T-cell (primary cell): ENCODE data around the gene SPDYE2B. TPM values are rescaled to one million over a fixed set of nuclear protein-coding genes. Genes with fewer than 3 reads are reported as not detected.
"Not testable (repeated sequence)": the region's sequence is repeated elsewhere in the genome, so short reads cannot be mapped to it uniquely, and the experiment has no call there.

Source experiments
- ATAC-seq, 4 experiments: fragments of 200-7000 bp in 3 of 4; fragments of 150-1000 bp in 1 of 4; cut with Tn5 transposase; replicated peaks in 1 of 4; 1 replicate in 3 of 4; 2 replicates in 1 of 4; pipeline ENCODE4 v1.10.0; 2021; ENCODE audit warnings: moderate library complexity in 3 of 4, mild to moderate bottlenecking in 2 of 4, moderate number of reproducible peaks in 1 of 4
- CTCF ChIA-PET, 2 donors: fragments of 300-600 bp; sonication (Branson Sonifier 250); formaldehyde crosslinking; loops; one replicate each; lab custom pipeline; 2022; ENCODE audit warnings: antibody characterized with exemption in 2 of 2; lab: Charles Lee
- POLR2A ChIA-PET, 2 donors: fragments of 300-600 bp; sonication (Branson Sonifier 250); formaldehyde crosslinking; loops; one replicate each; lab custom pipeline; 2022; ENCODE audit warnings: antibody characterized with exemption in 2 of 2; lab: Charles Lee
- DNase-seq, 35 experiments: peaks; one replicate each; pipeline versions ENCODE4 v3.0.0 to v3.0.0-alpha.2; 2013 to 2023
- H3K27ac ChIP-seq: one replicate; pipeline ENCODE4 v1.5.1; 2013; ENCODE audit warnings: low read length
- H3K27me3 ChIP-seq, 2 experiments: replicated peaks in 1 of 2; 1 replicate in 1 of 2; 2 replicates in 1 of 2; pipeline versions ENCODE4 v1.6.1 to v1.7.0; 2013; ENCODE audit warnings: low read length in 1 of 2, mixed read lengths in 1 of 2; ENCODE audit not compliant: control insufficient read depth in 2 of 2, insufficient read depth in 2 of 2; ENCODE audit errors: extremely low read depth in 1 of 2
- H3K36me3 ChIP-seq, 2 donors: 1 replicate in 1 of 2; 2 replicates in 1 of 2; pipeline versions ENCODE4 v1.6.1 to v1.7.0; 2013; ENCODE audit warnings: low read length in 1 of 2; ENCODE audit not compliant: control insufficient read depth in 2 of 2, insufficient read depth in 1 of 2; ENCODE audit errors: extremely low read depth in 1 of 2
- H3K4me1 ChIP-seq, 2 experiments: 1 replicate in 1 of 2; 2 replicates in 1 of 2; pipeline versions ENCODE4 v1.6.1 to v1.7.0; 2013; ENCODE audit warnings: low read length in 2 of 2, mixed read lengths in 1 of 2; ENCODE audit not compliant: insufficient read depth in 2 of 2, control insufficient read depth in 1 of 2; ENCODE audit errors: extremely low read depth in 1 of 2
- H3K4me3 ChIP-seq, 2 donors: 1 replicate in 1 of 2; 2 replicates in 1 of 2; pipeline versions ENCODE4 v1.5.1 to v1.7.0; 2013; ENCODE audit warnings: mild to moderate bottlenecking in 2 of 2, low read length in 1 of 2, moderate library complexity in 1 of 2; ENCODE audit not compliant: control insufficient read depth in 1 of 2; ENCODE audit errors: extremely low read depth in 1 of 2
- H3K9me3 ChIP-seq: 2 replicates; pipeline ENCODE4 v1.7.0; 2013
- H3K27ac Mint-ChIP-seq, 2 donors: one replicate each; pipeline ENCODE4 v1.8.0; 2020 to 2021; ENCODE audit warnings: mild to moderate bottlenecking in 2 of 2, mixed read lengths in 2 of 2
- H3K27me3 Mint-ChIP-seq, 2 donors: one replicate each; pipeline ENCODE4 v1.8.0; 2021 to 2022; ENCODE audit warnings: mixed read lengths in 2 of 2
- H3K36me3 Mint-ChIP-seq: one replicate; pipeline ENCODE4 v1.8.0; 2021; ENCODE audit warnings: mixed read lengths
- H3K4me1 Mint-ChIP-seq, 3 donors: one replicate each; pipeline ENCODE4 v1.8.0; 2020 to 2022; ENCODE audit warnings: mixed read lengths in 3 of 3, mild to moderate bottlenecking in 1 of 3
- H3K4me3 Mint-ChIP-seq, 3 donors: one replicate each; pipeline ENCODE4 v1.8.0; 2020 to 2022; ENCODE audit warnings: mild to moderate bottlenecking in 3 of 3, mixed read lengths in 3 of 3, moderate library complexity in 3 of 3
- H3K9me3 Mint-ChIP-seq, 3 donors: one replicate each; pipeline ENCODE4 v1.8.0; 2020 to 2022; ENCODE audit warnings: mixed read lengths in 3 of 3
- WGBS: methylation state at CpG from one replicate; pipeline ENCODE4 v1.1.5; 2013; ENCODE audit warnings: missing lambda C conversion rate; ENCODE audit not compliant: insufficient coverage; 5-methylcytosine and 5-hydroxymethylcytosine counted together
- total RNA-seq, 35 experiments: library from RNA in 6 of 35; stranded (reverse) in 6 of 35; fragments of 120-200 nt in 1 of 35; gene quantifications; one replicate each; pipeline versions ENCODE4 v1.2.1 to v1.2.4 and lab custom pipeline; 2013 to 2026

Gene SPDYE2B
- total RNA-seq, 5 donors from 2014 or later (not counting 1 experiment from before 2014, with no cell fraction given): not detected

DNA sequence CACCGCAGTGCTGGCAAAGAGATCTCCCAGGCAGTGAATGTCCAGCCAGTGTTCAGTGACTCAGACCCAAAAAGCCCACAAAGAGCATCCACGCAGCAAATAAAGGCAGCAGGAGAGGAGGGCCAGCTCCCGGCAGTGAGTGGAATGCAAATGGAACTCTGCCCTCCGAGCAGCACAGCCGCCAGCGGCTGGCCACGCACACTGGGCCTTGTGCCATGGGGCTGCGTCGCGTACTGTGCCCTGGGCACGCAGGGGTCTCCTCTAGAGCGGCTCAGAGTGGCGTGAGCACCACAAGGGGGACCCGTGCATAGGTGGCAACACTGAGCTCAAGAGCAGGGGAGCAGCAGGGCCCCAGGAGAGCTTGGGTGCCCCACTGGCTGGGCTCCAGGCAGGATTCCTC is 17.4 kb downstream of the SPDYE2B start:
- H3K4me1 Mint-ChIP-seq, H3K4me3 ChIP-seq, H3K27me3 Mint-ChIP-seq, DNase-seq, H3K9me3 ChIP-seq, H3K4me1 ChIP-seq, CTCF ChIA-PET, H3K4me3 Mint-ChIP-seq, H3K27me3 ChIP-seq, H3K36me3 ChIP-seq, ATAC-seq, H3K9me3 Mint-ChIP-seq, H3K27ac Mint-ChIP-seq, H3K36me3 Mint-ChIP-seq, H3K27ac ChIP-seq, POLR2A ChIA-PET: not testable (repeated sequence)
- no CpG with 5 or more reads among the region's 14 CpGs for WGBS

DNA sequence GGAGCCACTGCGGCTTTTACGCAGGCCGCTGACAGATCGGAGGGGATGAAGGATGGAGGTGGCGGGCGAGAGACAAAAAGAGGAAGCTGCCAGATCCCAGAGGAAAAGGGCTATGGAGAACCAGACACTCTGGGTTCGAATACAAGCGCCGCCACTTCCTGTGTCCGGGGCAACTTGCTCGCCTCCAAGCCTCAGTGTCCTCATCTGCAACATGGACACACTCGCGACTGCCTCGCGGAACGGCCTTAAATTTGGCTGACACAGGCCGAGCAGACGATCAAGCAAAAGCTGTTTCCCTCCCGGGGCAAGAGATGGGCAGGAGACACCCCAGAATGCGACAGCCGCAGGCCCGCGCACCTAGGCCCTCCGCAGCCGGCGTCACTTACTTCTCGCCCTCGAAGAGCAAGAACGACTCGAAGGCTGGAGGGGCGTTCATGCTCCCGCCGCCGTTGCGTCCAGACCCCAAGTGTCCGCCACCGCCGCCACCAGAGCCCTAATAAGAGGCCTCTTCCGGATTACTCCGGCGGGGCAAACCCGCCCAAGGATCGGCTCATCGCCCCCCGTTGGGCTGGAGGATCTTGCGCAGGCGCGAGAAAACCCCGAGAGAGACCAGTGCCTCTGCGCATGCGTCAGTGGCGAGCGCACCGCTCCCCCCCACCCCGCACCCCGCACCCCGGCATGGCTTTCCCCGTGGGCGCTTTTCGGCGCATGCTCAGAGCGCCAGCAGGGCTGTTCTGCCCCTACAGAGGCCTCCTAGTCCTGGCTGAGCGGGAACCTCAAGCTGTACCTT is 21.2 kb downstream of the SPDYE2B start, which contains the start of gene POLR2J2:
Gene POLR2J2 (minus strand): TSS at position 498 of the 790 bp plus-strand sequence. CDS start 62 bp downstream, at position 436.
- H3K4me3 Mint-ChIP-seq, H3K36me3 ChIP-seq, H3K36me3 Mint-ChIP-seq, H3K27me3 Mint-ChIP-seq, H3K9me3 Mint-ChIP-seq, H3K27ac Mint-ChIP-seq, POLR2A ChIA-PET, H3K4me1 ChIP-seq, H3K27me3 ChIP-seq, H3K9me3 ChIP-seq, H3K4me1 Mint-ChIP-seq: not testable (repeated sequence)
- Histone ChIP-seq H3K27ac (peak within 1 kb of the TSS; percentile 65), H3K4me3 (peak within 1 kb of the TSS in 1 of 2 donors; percentile 55)
- CTCF ChIA-PET: interaction anchor here (0.6 kb wide), 2 partner anchors 78 to 402 kb away, joined by 3 read pairs; partner anchors contain the start of gene FAM185A (in 1 of the 2)
- ATAC-seq: peak; percentile 70 to 83 (median 77)
- peak in 16 of 35 experiments; percentile 0 to 99 (median 82) for DNase-seq
- 0% methylated on average over 8 of the region's 63 CpGs for WGBS

GRCh38 chr7:102671956-102672307 is 21.8 kb downstream of the SPDYE2B start:
- H3K9me3 ChIP-seq, DNase-seq, H3K4me3 Mint-ChIP-seq, H3K27me3 ChIP-seq, H3K27ac ChIP-seq, H3K36me3 Mint-ChIP-seq, H3K4me1 Mint-ChIP-seq, H3K36me3 ChIP-seq, H3K9me3 Mint-ChIP-seq, H3K27me3 Mint-ChIP-seq, H3K27ac Mint-ChIP-seq, H3K4me1 ChIP-seq, POLR2A ChIA-PET, H3K4me3 ChIP-seq: not testable (repeated sequence)
- CTCF ChIA-PET: interaction anchor here (0.6 kb wide), 2 partner anchors 77 to 402 kb away, joined by 3 read pairs; partner anchors contain the start of gene FAM185A (in 1 of the 2)
- WGBS: no CpG with 5 or more reads among the region's 9 CpGs
- ATAC-seq: peak in 3 of 4 experiments; percentile 12 to 35 (median 17)

- H3K27me3 Mint-ChIP-seq, H3K9me3 ChIP-seq, POLR2A ChIA-PET, H3K9me3 Mint-ChIP-seq, H3K36me3 Mint-ChIP-seq, H3K27ac ChIP-seq, H3K27me3 ChIP-seq, H3K36me3 ChIP-seq, CTCF ChIA-PET, H3K27ac Mint-ChIP-seq, H3K4me1 Mint-ChIP-seq, H3K4me3 ChIP-seq, DNase-seq, H3K4me1 ChIP-seq, ATAC-seq, H3K4me3 Mint-ChIP-seq: not testable (repeated sequence)
- no CpG with 5 or more reads among the region's 9 CpGs for WGBS
Observed at GRCh38 chr7:102673447-102674067, 23.4 kb downstream of the SPDYE2B start.

- H3K4me3 Mint-ChIP-seq, H3K36me3 ChIP-seq, ATAC-seq, H3K4me1 ChIP-seq, H3K27me3 Mint-ChIP-seq, H3K27ac ChIP-seq, H3K4me1 Mint-ChIP-seq, H3K36me3 Mint-ChIP-seq, DNase-seq, H3K4me3 ChIP-seq, H3K9me3 Mint-ChIP-seq, H3K27me3 ChIP-seq, CTCF ChIA-PET, H3K9me3 ChIP-seq, H3K27ac Mint-ChIP-seq, POLR2A ChIA-PET: not testable (repeated sequence)
- no CpG with 5 or more reads among the region's 2 CpGs for WGBS
Observed at GRCh38 chr7:102675545-102675944, 25.4 kb downstream of the SPDYE2B start.

DNA sequence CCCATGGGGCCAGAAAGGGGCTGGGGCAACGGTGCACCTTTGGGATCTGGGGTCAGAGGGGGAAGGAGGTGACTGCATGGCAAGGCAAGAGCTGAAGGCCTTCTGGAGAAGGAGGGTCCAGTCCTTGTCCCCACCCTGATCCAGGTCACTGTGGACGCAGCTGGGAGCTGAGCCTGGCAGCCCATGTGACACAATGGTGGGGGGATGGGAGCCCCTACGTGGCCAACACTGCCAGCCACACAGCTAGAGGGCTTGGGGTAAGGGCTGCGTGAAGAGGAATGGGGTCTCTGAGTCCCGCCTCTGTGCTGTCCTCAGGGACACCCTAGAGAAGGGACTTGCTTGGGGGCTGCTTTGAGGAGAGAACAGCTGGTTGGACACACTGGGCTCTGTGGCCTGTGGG is 30.7 kb downstream of the SPDYE2B start:
- DNase-seq, H3K27ac ChIP-seq, H3K9me3 ChIP-seq, H3K27me3 ChIP-seq, H3K4me3 ChIP-seq, CTCF ChIA-PET, H3K4me3 Mint-ChIP-seq, H3K27me3 Mint-ChIP-seq, H3K9me3 Mint-ChIP-seq, H3K4me1 Mint-ChIP-seq, H3K27ac Mint-ChIP-seq, H3K36me3 ChIP-seq, POLR2A ChIA-PET, H3K4me1 ChIP-seq, H3K36me3 Mint-ChIP-seq: not testable (repeated sequence)
- WGBS: no CpG with 5 or more reads among the region's 5 CpGs
- peak in 1 of 4 experiments; percentile 21 for ATAC-seq
